SK-MEL-5 (cell line): ENCODE results near the gene LPXN. TPM values are rescaled to one million over a fixed set of nuclear protein-coding genes. Genes with fewer than 3 reads are reported as not detected.

Experiments used
- DNase-seq: peaks from one replicate; pipeline ENCODE4 v3.0.0-alpha.2; 2016; ENCODE audit warnings: low read depth, low spot score
- in situ Hi-C: cut with HindIII; loops from 2 replicates; pipeline ENCODE4 v1.10.0; 2016; ENCODE audit warnings: low sequenced_read_pairs, high pct_unique_total_duplicates, low pct_unique_long_range_greater_than_20kb
- polyA plus RNA-seq, 2 experiments: library from polyadenylated mRNA; depleted of rRNA; stranded (reverse); fragments of >200 nt; gene quantifications; 2 replicates each; pipeline ENCODE4 v1.2.3, GENCODE V29; 2015
- total RNA-seq: library from RNA; depleted of rRNA; stranded (reverse); fragments of >200 nt; shearing (Covaris generic); gene quantifications from 2 replicates; pipeline ENCODE4 v1.2.3, GENCODE V29; 2014; rRNA removed

LPXN gene
- total RNA-seq = 10.3 and 11.4 TPM in 2 replicates
- 23.6 and 26.3 TPM in 2 replicates for polyA plus RNA-seq (2015; cell fraction: cytosol; rRNA removed)
- polyA plus RNA-seq (2015; cell fraction: nucleus; rRNA removed) = 24.3 and 32.9 TPM in 2 replicates

GRCh38 chr11:58575377-58576020 is at the start of gene LPXN:
Gene LPXN (minus strand): TSS chr11:58575856. CDS start chr11:58575772, 84 bp downstream.
- DNase-seq = no peak
- in situ Hi-C loops = no loop called here

GRCh38 chr11:58625086-58625485 is 49.4 kb upstream of the LPXN start:
- in situ Hi-C loops = no loop called here
- DNase-seq = no peak

- DNase-seq = peak; percentile 33
- in situ Hi-C loops = no loop called here
These were observed 46.7 kb upstream of the LPXN start, which contains the start of gene CNTF for GRCh38 chr11:58622344-58622743. Gene CNTF (plus strand): TSS chr11:58622665. CDS start chr11:58622753, 88 bp downstream.

GRCh38 chr11:58621586-58622262 is 46.1 kb upstream of the LPXN start:
- DNase-seq = no peak
- in situ Hi-C loops = no loop called here

- peak; percentile 39 for DNase-seq
These were observed 42.4 kb upstream of the LPXN start for GRCh38 chr11:58617976-58618557.

GRCh38 chr11:58616594-58616993 is 40.9 kb upstream of the LPXN start:
- in situ Hi-C loops = no loop called here
- DNase-seq = no peak

More at GRCh38 chr11:58617976-58618557, 42.4 kb upstream of the LPXN start:
- in situ Hi-C loops = no loop called here

GRCh38 chr11:58615559-58615958 is 39.9 kb upstream of the LPXN start:
- no peak for DNase-seq
- in situ Hi-C loops = no loop called here

- in situ Hi-C loops = no loop called here
- DNase-seq = no peak
These were observed 37.6 kb upstream of the LPXN start for GRCh38 chr11:58613228-58613627.

GRCh38 chr11:58609723-58610122 is 34.1 kb upstream of the LPXN start:
- in situ Hi-C loops = no loop called here

GRCh38 chr11:58608331-58608730 is 32.7 kb upstream of the LPXN start:
- in situ Hi-C loops = no loop called here
- no peak for DNase-seq

More at GRCh38 chr11:58609723-58610122, 34.1 kb upstream of the LPXN start:
- DNase-seq = no peak

- no peak for DNase-seq
- in situ Hi-C loops = no loop called here
These were observed 31.5 kb upstream of the LPXN start for GRCh38 chr11:58606930-58607714.

GRCh38 chr11:58600510-58600909 is 24.9 kb upstream of the LPXN start:
- no peak for DNase-seq
- in situ Hi-C loops = no loop called here

- in situ Hi-C loops = no loop called here
- no peak for DNase-seq
These were observed 22.0 kb upstream of the LPXN start for GRCh38 chr11:58597486-58598144.

GRCh38 chr11:58596621-58597020 is 21.0 kb upstream of the LPXN start:
- in situ Hi-C loops = no loop called here
- no peak for DNase-seq

GRCh38 chr11:58594826-58595225 is 19.2 kb upstream of the LPXN start:
- no peak for DNase-seq
- in situ Hi-C loops = no loop called here

- in situ Hi-C loops = no loop called here
- no peak for DNase-seq
These were observed 17.3 kb upstream of the LPXN start for GRCh38 chr11:58592760-58593472.

GRCh38 chr11:58591659-58592058 is 16.0 kb upstream of the LPXN start:
- in situ Hi-C loops = no loop called here
- DNase-seq = no peak
